Measurements from ENCODE around the gene SYNGR2.
A peak's percentile ranks its signal among the peaks of the same experiment; 100 is the strongest.

SYNGR2 gene

GRCh38 chr17:78184868-78185267 is 16.5 kb downstream of the SYNGR2 start:
- no peaks in the 10 kb centered on the region for H3K27me3 ChIP-seq
- H3K9ac ChIP-seq, result peak overlapping the region in 6 of 11 experiments; percentile 37 to 91 (median 88); a peak in 8 of 22 replicates
- H3K27ac ChIP-seq, result no peak overlapping the region
- peak overlapping the region in 4 of 10 experiments; percentile 6 to 78 (median 70); a peak in 3 of 20 replicates for H3K4me3 ChIP-seq
- H3K4me1 ChIP-seq, result peaks cover 58 to 88% (median 77%) of the 10 kb centered on the region in 10 experiments
- peaks cover 0 to 65% (median 49%) of the 10 kb centered on the region in 11 experiments; a peak in 18 of 22 replicates for H3K36me3 ChIP-seq
- no peaks in the 10 kb centered on the region for H3K9me3 ChIP-seq (replicated peaks in 1 of 11)
- TF ChIP-seq Cebpa-rat (IDR thresholded peaks at IDR 0.05), result no peak
- peaks cover 0 to 42% (median 9%) of the 10 kb centered on the region in 11 experiments; a peak in 10 of 22 replicates for H4K20me1 ChIP-seq
- peak overlapping the region in 10 of 11 experiments; percentile 84 to 96 (median 92); a peak in 18 of 22 replicates for H3K4me2 ChIP-seq

DNA sequence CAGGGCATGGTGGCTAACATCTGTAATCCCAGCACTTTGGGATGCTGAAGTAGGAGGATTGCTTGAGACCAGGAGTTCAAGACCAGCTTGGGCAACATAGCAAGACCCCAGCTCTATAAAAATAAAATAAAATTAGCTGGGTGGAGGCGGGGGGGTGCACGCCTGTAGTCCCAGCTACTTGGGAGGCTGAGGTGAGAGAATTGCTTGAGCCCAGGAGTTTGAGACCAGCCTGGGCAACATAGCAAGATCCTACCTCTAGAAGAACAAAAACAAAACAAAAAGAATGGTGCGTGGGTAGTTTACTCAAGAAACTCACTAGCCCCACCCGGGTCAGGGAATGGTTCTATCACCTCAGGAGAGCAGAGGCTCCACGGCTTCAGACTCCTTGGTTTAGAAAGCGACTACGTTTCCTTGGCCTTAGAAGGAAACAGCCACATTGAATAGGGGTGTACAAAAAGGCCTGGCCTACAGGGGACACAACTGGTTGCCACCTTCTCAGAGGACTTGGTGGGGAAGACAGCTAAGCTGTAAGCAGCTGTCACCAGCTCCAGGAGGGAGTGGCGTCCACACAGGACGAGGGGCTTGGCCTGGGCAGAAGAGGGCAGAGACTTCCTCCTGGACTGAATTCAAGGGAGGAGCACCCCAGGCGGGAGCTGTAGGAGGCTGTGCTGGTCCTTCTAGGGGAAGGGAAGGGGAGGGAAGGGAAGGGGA is 17.8 kb downstream of the SYNGR2 start:
- Histone ChIP-seq H3K4me3 (peak overlapping the region in 8 of 10 experiments; percentile 65 to 78 (median 72); a peak in 16 of 20 replicates), H3K27ac (peak overlapping the region in 8 of 11 experiments; percentile 62 to 93 (median 88); a peak in 11 of 22 replicates), H3K36me3 (peaks cover 7 to 67% (median 49%) of the 10 kb centered on the region in 11 experiments; a peak in 21 of 22 replicates), H3K9me3 (replicated peaks in 1 of 11) (no peaks in the 10 kb centered on the region), H3K9ac (peak overlapping the region in 9 of 11 experiments; percentile 73 to 92 (median 89); a peak in 17 of 22 replicates), H3K27me3 (no peaks in the 10 kb centered on the region), H3K4me2 (peak overlapping the region; percentile 84 to 99 (median 93)), H3K4me1 (peaks cover 57 to 88% (median 77%) of the 10 kb centered on the region in 10 experiments), H4K20me1 (peaks cover 0 to 39% (median 14%) of the 10 kb centered on the region in 11 experiments; a peak in 12 of 22 replicates)
- TF ChIP-seq Cebpa-rat (IDR thresholded peaks at IDR 0.05), result no peak

GRCh38 chr17:78186692-78187595 is 18.6 kb downstream of the SYNGR2 start, which contains the start of the genes AFMID and TK1:
Gene AFMID (plus strand): TSS chr17:78187362. CDS start chr17:78187371, 9 bp downstream.
Gene TK1 (minus strand): TSS chr17:78187052. CDS start chr17:78186994, 58 bp downstream.
- peaks cover 15 to 67% (median 50%) of the 10 kb centered on the region in 11 experiments; a peak in 21 of 22 replicates for H3K36me3 ChIP-seq

DNA sequence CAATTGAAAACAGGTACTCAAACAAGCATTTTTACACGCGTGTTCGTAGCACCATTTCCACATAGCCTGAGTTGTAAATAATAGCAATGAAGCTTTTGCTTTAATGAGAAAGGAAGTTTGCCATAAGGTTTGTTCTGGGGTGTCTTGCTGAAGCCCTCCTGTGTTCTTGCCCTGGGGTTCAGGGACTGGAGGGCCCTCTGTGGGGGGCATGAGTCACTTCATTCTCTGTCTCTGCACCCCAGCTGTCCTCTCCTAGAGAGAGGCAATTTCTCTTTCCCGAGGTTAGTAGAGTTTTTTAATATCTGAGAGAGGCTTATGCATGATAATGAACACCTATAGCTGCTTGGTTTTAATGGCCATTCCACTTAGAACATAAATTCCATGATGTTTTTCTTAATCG is 28.3 kb downstream of the SYNGR2 start:
- no peak overlapping the region for H3K4me3 ChIP-seq
- no peaks in the 10 kb centered on the region for H3K27me3 ChIP-seq
- H3K4me2 ChIP-seq, result peak overlapping the region in 7 of 11 experiments; percentile 3 to 92 (median 82); a peak in 7 of 22 replicates
- H4K20me1 ChIP-seq, result peaks cover 0 to 7% (median 0%) of the 10 kb centered on the region in 11 experiments; a peak in 2 of 22 replicates
- peaks cover 0 to 22% (median 12%) of the 10 kb centered on the region in 11 experiments; a peak in 15 of 22 replicates for H3K9me3 ChIP-seq (replicated peaks in 1 of 11)
- TF ChIP-seq Cebpa-rat (IDR thresholded peaks at IDR 0.05), result no peak
- peak overlapping the region in 10 of 11 experiments; percentile 80 to 90 (median 87); a peak in 16 of 22 replicates for H3K27ac ChIP-seq
- H3K9ac ChIP-seq, result peak overlapping the region in 2 of 11 experiments; percentile 75; a peak in 3 of 22 replicates
- peaks cover 33 to 71% (median 50%) of the 10 kb centered on the region in 10 experiments for H3K4me1 ChIP-seq
- H3K36me3 ChIP-seq, result peaks cover 44 to 85% (median 75%) of the 10 kb centered on the region in 11 experiments

More at GRCh38 chr17:78186692-78187595, 18.6 kb downstream of the SYNGR2 start, which contains the start of the genes AFMID and TK1:
- Histone ChIP-seq H3K9me3 (replicated peaks in 1 of 11) (no peaks in the 10 kb centered on the region), H3K4me2 (peak within 1 kb of the TSS; percentile 86 to 99 (median 93)), H3K9ac (peak within 1 kb of the TSS; percentile 65 to 92 (median 87); a peak in 20 of 22 replicates), H4K20me1 (peaks cover 0 to 39% (median 14%) of the 10 kb centered on the region in 11 experiments; a peak in 12 of 22 replicates), H3K4me3 (peak within 1 kb of the TSS; percentile 49 to 78 (median 70)), H3K4me1 (peaks cover 56 to 87% (median 76%) of the 10 kb centered on the region in 10 experiments), H3K27me3 (no peaks in the 10 kb centered on the region), H3K27ac (peak within 1 kb of the TSS in 10 of 11 experiments; percentile 46 to 93 (median 87); a peak in 19 of 22 replicates)
- no peak for TF ChIP-seq Cebpa-rat (IDR thresholded peaks at IDR 0.05)

DNA sequence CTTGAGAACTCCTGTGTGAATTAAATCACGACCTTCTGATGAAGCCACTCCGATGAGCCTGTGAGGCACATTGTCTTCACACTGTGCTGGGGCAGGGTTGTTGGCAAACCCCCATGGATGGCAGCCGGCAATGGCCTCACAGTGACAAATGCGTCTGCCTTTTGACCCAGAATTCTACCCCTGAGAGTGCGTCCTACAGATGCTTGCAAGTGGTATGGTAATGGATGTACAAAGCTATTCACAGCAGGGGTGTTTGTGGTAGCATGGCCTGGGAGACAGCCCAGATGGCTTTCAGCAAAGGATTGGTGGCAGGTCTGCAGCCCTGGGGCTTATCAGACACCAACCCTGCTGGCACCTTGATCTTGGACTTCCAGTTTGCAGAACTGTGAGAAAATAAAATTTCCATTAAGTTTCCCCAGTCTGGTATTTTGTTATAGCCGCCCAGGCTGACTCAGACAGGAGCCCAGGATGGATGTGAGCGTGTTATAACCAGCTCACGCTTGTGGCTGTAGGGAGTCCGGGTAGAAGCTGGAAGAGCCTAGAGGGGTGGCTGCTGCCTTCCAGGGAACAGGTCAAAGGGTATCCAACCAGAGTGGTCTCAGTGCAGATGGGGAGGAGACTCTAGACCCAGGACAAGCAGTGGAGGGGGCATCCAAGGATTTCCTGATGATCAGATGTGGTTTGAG is 28.9 kb downstream of the SYNGR2 start:
- Histone ChIP-seq H4K20me1 (peaks cover 0 to 4% (median 0%) of the 10 kb centered on the region in 11 experiments; a peak in 2 of 22 replicates), H3K4me1 (peaks cover 32 to 65% (median 50%) of the 10 kb centered on the region in 10 experiments), H3K36me3 (peaks cover 39 to 80% (median 72%) of the 10 kb centered on the region in 11 experiments), H3K4me3 (no peak overlapping the region; a peak in 1 of 20 replicates), H3K27ac (peak overlapping the region; percentile 55 to 90 (median 87); a peak in 21 of 22 replicates), H3K4me2 (peak overlapping the region; percentile 55 to 92 (median 80); a peak in 20 of 22 replicates), H3K27me3 (no peaks in the 10 kb centered on the region), H3K9me3 (replicated peaks in 1 of 11) (peaks cover 0 to 22% (median 12%) of the 10 kb centered on the region in 11 experiments; a peak in 15 of 22 replicates), H3K9ac (peak overlapping the region; percentile 22 to 80 (median 72); a peak in 12 of 22 replicates)
- TF ChIP-seq Cebpa-rat (IDR thresholded peaks at IDR 0.05), result no peak

- H4K20me1 ChIP-seq, result peaks cover 0 to 4% (median 0%) of the 10 kb centered on the region in 11 experiments; a peak in 1 of 22 replicates
- H3K27me3 ChIP-seq, result no peaks in the 10 kb centered on the region
- peaks cover 41 to 81% (median 72%) of the 10 kb centered on the region in 11 experiments for H3K36me3 ChIP-seq
- TF ChIP-seq Cebpa-rat (IDR thresholded peaks at IDR 0.05), result no peak
- peak overlapping the region in 10 of 11 experiments; percentile 80 to 90 (median 86); a peak in 17 of 22 replicates for H3K27ac ChIP-seq
- peaks cover 0 to 22% (median 12%) of the 10 kb centered on the region in 11 experiments; a peak in 15 of 22 replicates for H3K9me3 ChIP-seq (replicated peaks in 1 of 11)
- H3K4me3 ChIP-seq, result no peak overlapping the region
- H3K4me1 ChIP-seq, result peaks cover 25 to 52% (median 46%) of the 10 kb centered on the region in 10 experiments
- H3K4me2 ChIP-seq, result peak overlapping the region in 8 of 11 experiments; percentile 33 to 92 (median 81); a peak in 9 of 22 replicates
- peak overlapping the region in 2 of 11 experiments; percentile 64 to 70; a peak in 5 of 22 replicates for H3K9ac ChIP-seq
Observed at GRCh38 chr17:78200451-78200850, 32.1 kb downstream of the SYNGR2 start.

DNA sequence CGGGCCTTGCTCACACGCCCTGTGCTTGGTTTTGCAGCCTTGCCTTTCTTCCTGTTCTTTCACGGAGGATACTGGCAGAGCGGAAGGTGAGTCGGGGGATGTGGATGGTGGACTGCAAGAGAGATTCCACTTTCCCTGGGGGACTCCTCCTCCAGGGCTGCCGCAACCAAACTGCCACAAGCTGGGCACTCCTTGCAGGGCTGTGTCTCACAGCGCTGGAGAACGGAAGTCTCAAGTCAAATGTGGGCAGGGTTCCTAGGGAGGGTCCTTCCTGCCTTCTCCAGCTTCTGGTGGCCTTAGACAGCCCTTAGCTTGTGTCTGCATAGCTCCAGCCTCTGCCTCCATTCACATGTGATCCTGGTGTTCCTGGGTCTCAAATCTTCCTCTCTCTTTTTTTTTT is 34.3 kb downstream of the SYNGR2 start:
- Histone ChIP-seq H3K4me2 (no peak overlapping the region), H3K36me3 (peaks cover 25 to 78% (median 67%) of the 10 kb centered on the region in 11 experiments), H3K4me1 (peaks cover 22 to 32% (median 30%) of the 10 kb centered on the region in 10 experiments), H4K20me1 (peaks cover 0 to 4% (median 0%) of the 10 kb centered on the region in 11 experiments; a peak in 1 of 22 replicates), H3K9me3 (replicated peaks in 1 of 11) (peaks cover 0 to 18% (median 12%) of the 10 kb centered on the region in 11 experiments; a peak in 15 of 22 replicates), H3K9ac (no peak overlapping the region), H3K27ac (peak overlapping the region in 1 of 11 experiments; percentile 17; a peak in 1 of 22 replicates), H3K27me3 (no peaks in the 10 kb centered on the region), H3K4me3 (no peak overlapping the region)
- no peak for TF ChIP-seq Cebpa-rat (IDR thresholded peaks at IDR 0.05)
